Left renal pelvis (tissue), 4 donors: ENCODE measurements around the gene ATF7IP2. TPM values are rescaled to one million over a fixed set of nuclear protein-coding genes. Genes with fewer than 3 reads are reported as not detected.
"Not testable (repeated sequence)": the region's sequence is repeated elsewhere in the genome, so short reads cannot be mapped to it uniquely, and the experiment has no call there.

Experiments
- DNase-seq, 4 donors: peaks; one replicate each; pipeline ENCODE4 v3.0.0-alpha.2; 2013; ENCODE audit warnings: low read depth in 4 of 4, low spot score in 3 of 4
- polyA plus RNA-seq, 4 donors: library from polyadenylated mRNA; unstranded; fragments of 120-200 nt; gene quantifications; one replicate each; pipeline ENCODE4 v1.2.1, GENCODE V29; 2013; ENCODE audit not compliant: insufficient read length in 4 of 4

ATF7IP2 gene
- polyA plus RNA-seq, 4 donors, result 11.0 to 23.7 (median 22.4) TPM

DNA sequence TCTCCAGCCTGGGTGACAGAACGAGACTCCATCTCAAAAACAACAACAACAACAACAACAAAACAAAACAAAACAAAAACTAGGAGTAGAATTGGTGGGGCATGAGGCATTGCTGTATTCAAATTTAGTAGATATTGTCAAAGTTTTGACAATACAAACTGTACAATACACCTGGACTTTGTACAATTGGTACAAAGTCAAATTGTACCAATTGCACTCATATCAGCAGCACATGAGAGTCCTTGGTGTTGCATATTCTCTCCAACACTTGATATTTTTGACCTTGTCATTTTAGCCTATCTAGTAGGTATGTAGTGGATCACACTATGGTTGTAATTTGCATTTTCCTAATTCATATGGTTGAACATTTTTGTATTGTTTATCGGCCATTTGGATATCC lies 14.3 kb upstream of the ATF7IP2 start:
- no peak for DNase-seq

DNA sequence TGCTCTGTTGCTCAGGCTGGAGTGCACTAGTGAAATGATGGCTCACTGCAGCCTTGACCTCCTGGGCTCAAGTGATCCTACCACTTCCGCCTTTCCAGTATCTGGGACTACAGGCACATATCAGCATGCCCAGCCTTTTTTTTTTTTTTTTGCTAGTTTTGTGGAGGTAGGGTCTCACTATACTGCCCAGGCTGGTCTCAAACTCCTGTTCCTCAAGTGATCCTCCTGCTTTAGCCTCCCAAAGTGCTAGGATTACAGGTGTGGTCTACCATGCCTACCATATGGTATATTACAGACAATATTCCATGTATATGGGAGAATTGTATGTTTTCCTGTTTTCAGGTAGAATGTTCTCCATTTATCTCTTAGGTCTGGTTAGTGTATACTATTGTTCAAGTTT lies 12.3 kb upstream of the ATF7IP2 start:
- no peak for DNase-seq

DNA sequence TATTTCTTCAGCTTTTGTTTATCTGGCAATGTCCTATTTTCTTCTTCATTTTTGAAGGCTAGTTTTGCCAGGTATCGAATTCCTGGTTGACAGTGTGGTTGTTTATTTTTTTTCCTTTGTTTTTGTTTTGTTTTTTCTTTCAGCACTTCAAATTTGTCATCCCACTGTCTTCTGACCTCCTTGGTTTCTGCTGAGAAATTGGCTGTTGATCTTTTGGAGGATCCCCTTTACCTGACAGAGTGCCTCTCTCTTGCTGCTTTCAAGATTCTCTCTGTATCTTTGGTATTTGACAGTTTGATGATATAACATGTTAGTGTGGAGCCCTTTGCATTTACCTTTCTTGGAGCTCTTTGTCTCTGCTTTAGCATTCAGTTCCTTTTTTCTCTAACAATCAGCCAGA lies 9.6 kb upstream of the ATF7IP2 start:
- DNase-seq, result no peak

DNA sequence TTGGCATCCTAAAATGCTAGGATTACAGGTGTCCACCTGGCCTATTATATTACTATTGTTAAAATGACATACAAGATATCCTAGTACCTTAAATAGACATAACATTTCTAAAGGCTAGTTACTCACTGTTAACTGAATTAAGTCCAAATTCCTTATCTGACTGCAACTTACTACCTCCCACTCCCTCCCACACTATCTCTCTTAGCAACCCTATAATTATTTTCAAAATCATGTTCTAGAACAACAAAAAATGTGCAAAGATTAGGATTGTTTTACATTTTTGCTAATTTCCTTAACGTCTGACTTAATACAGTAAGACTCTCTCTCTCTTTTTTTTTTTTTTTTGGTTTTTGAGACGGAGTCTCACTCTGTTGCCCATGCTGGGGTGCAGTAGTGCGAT lies 2.2 kb upstream of the ATF7IP2 start:
- DNase-seq, result no peak

DNA sequence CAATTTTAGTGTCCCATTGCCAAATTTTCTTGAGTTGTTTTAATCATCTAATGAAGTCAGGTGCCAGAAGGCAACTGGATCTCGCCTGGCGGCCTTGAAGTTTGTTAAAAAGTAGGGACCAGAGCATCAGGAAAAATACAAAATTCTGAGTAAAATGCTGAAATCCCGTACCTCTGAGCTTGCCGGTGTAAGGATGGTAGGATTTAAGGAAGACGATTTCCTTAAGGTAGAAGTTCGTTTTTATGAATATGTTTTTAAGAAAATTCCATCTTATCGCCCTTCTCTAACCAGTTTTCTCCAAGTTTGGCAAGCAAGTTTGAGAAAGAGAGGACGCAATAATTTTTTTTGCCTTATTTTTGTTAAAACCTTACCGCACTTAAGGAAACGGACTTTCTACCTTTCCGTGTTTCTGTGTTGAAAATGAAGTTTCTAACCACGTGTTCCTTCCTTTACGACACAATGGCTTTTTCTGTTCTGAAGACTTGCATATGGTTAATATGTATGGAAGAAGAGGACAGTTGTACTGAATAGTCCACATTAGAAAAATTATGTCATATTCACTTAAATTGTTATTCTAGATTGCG lies 748 bp downstream of the ATF7IP2 start:
- no peak for DNase-seq

DNA sequence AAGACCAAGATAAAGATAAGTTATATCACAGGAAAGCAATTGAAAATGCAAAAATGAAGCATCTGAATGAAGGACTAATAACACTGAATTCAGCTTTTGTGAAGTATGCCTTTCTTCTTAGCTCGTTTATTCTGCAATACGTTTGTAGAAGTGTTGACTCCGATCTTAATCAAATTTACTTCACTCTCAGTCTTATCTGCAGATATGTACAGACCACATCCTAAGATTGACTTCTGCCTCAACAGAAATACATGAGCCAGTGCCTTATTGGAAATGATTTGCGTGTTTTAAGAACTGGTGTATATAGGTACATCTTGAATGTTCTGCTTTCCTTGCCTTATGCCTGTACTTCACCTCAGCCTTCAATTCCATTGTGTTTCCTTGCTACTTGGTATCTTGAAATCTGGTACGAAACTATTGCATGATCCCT lies 1.3 kb downstream of the ATF7IP2 start:
- DNase-seq, result no peak

DNA sequence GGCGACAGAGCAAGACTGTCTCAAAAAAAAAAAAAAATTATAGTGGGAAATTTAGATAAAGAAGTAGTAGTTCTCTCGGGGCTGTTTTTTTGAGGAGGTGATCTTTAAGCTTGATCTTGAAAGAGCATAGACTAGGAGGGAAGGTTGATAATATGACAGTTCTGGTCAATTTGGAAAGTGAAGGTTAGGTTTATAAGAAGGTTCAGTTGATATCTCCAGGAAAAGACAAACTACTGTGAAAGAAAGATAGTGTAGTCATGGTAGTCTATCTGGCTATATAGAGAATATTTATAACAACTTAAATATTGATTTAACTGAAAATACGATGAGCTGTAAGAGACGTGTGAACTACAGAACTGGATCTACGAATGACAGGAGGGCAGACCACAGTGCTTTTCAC lies 3.1 kb downstream of the ATF7IP2 start:
- no peak for DNase-seq

DNA sequence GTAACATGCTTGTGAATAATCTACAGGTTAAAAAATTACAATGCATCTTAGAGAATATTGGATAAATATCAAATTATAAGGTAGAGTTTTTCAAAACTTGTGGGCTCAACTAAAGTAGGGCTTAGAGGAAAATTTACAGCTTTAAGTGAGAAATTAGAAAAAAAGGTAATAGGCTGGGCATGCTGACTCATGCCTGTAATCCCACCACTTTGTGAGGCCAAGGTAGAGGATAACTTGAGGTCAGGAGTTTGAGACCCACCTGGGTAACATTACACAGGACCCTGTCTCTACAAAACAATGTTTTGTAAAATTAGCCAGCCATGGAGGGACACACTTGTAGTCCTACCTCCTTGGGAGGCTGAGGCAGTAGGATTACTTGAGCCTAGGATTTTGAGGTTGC lies 4.5 kb downstream of the ATF7IP2 start:
- no peak for DNase-seq

DNA sequence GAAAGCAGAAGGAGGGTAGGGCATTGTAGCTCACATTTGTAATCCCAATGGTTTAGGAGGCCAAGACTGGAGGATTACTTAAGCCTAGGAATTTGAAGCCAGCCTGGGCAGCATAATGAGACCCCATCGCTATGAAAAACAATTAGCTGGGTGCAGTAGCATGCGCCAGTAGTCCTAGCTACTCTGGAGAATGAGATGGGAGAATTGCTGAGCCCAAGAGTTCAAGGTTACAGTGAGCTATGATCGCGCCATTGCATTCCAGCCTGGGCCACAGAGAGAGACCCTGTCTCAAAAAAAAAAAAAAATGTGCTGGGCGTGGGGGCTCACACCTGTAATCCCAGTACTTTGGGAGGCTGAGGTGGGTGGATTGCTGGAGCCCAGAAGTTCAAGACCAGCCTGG lies 5.0 kb downstream of the ATF7IP2 start:
- DNase-seq, result no peak

DNA sequence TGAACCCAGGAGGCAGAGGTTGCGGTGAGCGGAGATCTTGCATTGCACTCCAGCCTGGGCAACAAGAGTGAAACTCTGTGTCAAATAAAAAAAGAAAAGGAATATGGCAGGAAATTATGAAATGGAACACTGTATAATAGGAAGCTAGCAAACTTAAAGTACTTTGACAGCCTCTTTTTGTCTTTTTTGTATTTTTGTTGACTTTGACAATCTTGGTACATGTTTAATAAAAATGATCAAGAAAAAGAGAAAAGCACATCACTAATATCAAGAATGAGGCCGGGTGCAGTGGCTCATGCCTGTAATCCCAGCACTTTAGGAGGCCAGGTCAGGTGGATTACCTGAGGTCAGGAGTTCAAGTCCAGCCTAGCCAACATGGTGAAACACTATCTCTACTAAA lies 5.5 kb downstream of the ATF7IP2 start:
- DNase-seq, result no peak

DNA sequence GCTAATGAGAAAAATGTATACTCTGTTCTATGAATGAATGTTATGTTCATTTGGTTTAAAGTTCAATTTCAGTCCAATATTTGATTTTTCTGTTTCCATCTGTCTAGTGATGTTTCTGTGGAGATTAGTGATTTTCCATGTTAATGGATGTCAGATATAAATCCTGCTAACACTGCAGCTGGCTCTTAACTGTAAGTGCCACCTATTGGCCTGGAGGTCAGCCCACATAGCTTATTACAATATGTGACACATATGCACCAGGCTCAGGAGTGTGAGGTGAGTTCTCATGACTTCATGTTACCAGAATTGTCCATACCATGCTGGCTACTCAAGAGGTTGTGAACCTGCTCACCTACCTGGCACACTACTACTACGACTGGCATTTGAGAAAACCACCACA lies 17.1 kb downstream of the ATF7IP2 start:
- no peak for DNase-seq

DNA sequence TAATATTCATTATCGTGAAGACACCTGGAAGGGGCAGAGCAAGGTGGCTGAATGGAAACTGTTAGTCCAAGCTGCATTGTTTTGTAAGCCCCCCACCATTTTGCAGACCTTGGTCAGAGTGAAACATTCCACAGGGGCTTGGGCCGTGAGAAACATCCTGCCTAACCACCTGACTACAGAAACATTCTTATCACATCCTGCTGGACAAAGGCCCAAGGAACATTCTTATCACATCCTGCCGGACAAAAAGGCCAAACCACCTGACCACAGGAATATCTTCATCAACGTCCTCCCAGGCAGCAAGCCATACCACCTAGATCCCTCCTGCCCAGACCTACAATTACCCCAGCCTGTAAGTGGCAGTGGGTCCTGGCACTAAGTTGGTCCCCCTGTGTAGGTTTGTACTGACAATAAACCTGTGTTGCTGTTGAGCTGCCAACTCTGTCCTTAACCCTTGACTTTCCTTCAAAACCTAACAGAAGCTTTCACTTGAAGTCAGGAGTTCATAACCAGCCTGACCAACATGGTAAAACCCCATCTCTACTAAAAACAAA lies 19.6 kb downstream of the ATF7IP2 start:
- no peak for DNase-seq

DNA sequence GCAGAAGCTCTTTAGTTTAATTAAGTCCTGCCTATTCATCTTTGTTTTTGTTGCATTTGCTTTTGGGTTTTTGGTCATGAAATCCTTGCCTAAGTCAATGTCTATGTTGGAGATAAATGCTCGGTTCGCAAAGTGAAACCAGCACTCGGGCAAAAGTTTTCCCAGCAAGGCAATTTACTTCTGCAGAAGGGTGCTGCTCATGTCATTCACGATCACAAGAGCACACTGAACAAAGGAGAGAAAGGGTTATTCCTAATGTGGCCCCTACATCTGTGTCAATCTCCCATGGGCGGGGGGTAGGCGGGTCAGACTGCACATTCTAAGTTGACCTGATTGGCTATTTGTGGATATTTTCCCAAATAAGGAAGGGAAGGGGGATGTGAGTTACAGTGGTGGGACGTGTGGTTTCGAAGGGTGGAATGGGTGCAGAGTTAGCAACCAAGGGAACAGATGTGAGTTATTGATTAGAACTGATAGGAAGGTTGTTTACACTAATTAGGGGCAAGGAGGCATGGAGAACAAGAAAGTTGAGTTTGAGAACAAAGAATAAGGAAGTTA lies 23.0 kb downstream of the ATF7IP2 start:
- no peak for DNase-seq

DNA sequence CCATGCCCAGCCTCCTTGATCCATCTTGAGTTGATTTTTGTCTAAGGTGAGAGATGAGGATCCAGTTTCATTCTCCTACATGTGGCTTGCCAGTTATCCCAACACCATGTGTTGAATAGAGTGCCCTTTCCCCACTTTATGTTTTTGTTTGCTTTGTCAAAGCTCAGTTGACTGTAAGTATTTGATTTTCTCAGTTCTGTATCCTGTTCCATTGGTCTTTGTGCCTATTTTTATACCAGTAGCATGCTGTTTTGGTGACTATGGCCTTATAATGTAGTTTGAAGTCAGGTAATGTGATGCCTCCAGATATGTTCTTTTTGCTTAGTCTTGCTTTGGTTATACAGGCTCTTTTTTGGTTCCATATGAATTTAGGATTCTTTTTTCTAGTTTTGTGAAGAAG lies 23.9 kb downstream of the ATF7IP2 start:
- DNase-seq, result not testable (repeated sequence)

DNA sequence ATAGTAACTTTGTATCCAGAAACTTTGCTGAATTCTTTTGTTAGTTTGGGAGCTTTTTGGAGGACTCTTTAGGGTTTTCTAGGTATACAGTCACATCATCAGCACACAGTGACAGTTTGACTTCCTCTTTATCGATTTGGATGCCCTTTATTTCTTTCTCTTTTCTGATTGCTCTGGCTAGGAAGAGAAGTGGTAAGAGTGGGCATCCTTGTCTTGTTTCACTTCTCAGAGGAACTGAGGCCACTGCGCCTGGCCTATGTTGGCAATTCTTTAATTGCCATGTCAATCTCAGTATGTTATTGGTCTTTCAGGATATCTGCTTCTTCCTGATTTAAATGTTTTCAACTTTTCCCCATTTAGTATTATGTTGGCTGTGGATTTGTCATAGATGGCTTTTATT lies 24.6 kb downstream of the ATF7IP2 start:
- no peak for DNase-seq

DNA sequence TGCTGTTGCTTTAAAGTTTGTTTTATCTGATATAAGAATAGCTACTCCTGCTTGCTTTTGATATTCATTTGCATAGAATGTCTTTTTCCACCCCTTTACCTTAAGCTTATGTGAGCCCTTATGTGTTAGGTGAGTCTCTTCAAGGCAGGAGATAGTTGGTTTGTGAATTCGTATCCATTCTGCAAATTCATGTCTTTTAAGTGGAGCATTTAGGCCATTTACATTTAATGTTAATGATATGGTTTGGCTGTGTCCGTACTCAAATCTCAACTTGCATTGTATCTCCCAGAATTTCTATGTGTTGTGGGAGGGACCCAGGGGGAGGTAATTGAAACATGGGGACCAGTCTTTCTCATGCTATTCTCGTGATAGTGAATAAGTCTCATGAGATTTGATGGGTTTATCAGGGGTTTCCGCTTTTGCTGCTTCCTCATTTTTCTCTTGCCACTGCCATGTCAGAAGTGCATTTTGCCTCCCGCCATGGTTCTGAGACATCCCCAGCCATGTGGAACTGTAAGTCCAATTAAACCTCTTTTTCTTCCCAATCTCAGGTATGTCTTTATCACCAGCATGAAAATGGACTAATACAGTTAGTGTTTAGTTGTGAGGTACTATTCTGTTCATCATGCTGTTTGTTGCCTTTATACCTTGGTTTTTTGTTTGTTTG lies 27.2 kb downstream of the ATF7IP2 start:
- no peak for DNase-seq

DNA sequence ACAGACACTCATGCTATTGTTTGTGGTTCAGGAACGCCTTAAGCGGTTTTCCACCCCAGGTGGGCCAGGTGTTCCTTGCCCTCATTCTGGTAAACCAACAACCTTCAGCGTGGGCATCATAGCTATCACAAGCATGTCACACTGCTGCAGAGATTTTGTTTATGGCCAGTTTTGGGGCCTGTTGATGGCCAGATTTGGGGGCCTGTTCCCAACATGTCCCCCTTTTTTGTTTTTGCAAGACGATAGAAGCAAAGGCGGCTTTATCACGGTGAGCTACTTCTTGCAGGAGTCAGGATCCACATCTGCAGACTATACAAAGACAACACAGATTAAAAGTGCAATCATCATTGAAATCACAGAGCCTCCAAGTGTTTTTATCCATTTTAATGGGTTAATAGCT lies 32.3 kb downstream of the ATF7IP2 start:
- not testable (repeated sequence) for DNase-seq

DNA sequence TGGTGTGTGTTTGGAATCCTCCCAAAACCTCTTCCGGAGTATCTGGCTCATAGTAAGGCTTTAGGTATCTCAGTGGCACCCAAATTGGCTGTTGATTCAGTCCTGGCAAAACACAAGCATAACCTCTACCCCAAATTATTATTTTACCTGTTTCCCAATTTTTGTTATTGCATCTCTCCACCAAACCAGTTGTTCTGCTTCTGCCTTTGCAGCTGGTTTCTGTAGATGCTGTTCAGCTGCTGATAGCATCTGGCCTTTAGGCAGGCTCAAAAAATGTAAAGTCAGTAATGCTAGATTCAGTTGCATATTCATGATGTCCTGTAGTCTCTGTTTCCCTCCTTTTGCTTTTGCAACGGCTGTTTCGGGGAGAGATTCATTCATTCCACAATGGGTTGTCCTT lies 33.8 kb downstream of the ATF7IP2 start:
- DNase-seq, result no peak

DNA sequence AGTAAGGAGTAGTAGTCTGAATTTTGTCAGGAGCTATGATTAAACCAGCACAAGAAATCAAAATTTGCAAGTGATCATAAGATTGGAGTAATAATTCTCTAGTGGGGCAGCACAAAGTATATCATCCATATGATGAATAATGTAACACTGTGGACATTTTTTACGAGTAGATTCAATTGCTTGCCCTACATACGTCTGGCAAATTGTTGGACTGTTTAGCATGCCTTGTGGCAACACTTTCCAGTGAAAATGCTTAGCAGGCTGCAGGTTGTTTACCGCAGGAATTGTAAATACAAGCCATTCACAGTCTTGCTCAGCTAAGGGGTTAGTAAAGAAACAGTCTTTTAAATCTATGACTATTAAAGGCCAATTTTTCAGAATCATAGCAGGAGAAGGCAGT lies 35.7 kb downstream of the ATF7IP2 start:
- no peak for DNase-seq

DNA sequence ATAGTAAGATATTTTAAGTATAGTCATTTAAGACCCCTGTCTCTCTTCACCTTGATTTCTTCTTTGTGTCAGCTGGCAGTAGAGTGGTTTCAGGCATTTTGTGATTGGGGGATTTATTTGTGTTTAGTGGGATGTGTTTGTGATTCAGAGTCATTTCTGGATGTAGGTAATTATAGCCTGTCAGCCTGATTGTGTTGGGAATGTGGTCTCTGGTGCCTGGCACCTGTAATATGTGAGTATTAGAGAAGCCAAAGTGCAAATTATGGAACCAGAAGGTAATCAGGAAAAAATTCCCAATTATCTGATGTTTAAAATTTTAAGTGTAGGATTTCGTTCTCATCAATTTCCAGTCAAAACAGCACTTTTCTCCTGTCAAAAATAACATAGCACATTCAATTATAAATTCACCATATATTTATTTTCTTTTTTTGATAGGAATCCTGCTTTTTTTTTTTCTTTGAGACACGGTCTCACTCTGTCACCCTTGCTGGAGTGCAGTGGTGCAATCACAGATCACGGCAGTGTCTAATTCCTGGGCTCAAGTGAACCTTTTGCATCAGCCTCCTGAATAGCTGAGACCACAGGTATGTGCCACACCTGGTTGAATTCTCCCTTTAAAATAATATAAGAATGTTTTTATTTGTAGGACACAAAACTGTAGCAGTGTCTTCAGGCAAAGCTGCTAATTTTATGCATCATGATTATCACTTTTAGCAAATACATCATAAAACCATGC lies 42.7 kb downstream of the ATF7IP2 start:
- DNase-seq, result no peak

DNA sequence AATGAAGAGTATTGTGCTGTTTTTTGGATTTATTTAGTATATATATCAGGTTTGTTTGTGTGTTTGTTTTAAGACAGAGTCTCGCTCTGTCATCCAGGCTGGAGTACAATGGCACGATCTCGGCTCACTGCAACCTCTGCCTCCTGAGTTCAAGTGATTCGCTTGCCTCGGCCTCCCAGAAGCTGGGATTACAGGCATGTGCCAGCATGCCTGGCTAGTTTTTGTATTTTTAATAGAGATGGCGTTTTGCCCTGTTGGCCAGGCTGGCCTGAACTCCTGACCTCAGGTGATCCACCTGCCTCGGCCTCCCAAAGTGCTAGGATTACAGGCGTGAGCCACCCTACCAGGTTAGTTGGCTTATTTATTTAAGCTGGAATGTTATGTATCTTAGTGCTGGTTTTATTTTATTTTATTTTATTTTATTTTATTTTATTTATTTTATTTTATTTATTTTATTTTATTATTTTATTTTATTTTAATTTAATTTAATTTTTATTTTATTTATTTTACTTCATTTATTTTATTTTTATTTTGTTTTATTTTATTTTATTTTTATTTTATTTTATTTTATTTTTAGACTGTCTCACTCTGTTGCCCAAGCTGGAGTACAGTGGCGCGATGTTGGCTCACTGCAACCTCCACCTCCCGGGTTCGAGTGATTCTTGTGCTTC lies 43.6 kb downstream of the ATF7IP2 start:
- DNase-seq, result not testable (repeated sequence)
